GM12878 (cell line): Measurements from ENCODE around the gene PPP1R14B.
"Not testable (repeated sequence)": the region's sequence is repeated elsewhere in the genome, so short reads cannot be mapped to it uniquely, and the experiment has no call there.

Source experiments
- CBFB ChIP-seq: IDR thresholded peaks from 2 replicates; pipeline ENCODE4 v1.6.1; 2016; ENCODE audit warnings: antibody characterized with exemption, low read depth
- EP300 ChIP-seq, 2 experiments: fragments of 150-350 bp in 1 of 2; IDR thresholded peaks; 2 replicates each; pipeline ENCODE4 v1.6.1; 2011 to 2012; ENCODE audit warnings: low read depth in 2 of 2, low read length in 2 of 2, borderline replicate concordance in 1 of 2, improper control_type of control experiment in 1 of 2, inconsistent platforms in 1 of 2; ENCODE audit not compliant: control insufficient read depth in 1 of 2

- TF ChIP-seq EP300 (IDR thresholded peaks at IDR 0.05; ENCODE audit: borderline replicate concordance in 1 of 2, control insufficient read depth in 1 of 2, low read depth in 2 of 2, low read length in 2 of 2); CBFB: not testable (repeated sequence)
These were observed 197 bp downstream of the PPP1R14B start for GRCh38 chr11:64246621-64246870.
